BE2C (cell line): ENCODE measurements around the gene DDX10.

ENCODE experiments used
- DNase-seq: peaks from one replicate; pipeline ENCODE4 v3.0.0-alpha.2; 2020
- H3K27me3 ChIP-seq: fragments of 250-450 bp; sonication (Bioruptor Pico); 2 replicates; pipeline ENCODE4 v1.5.1; 2020; ENCODE audit warnings: mild to moderate bottlenecking
- H3K36me3 ChIP-seq: fragments of 250-450 bp; sonication (Bioruptor Pico); 2 replicates; pipeline ENCODE4 v1.5.1; 2020; ENCODE audit warnings: mild to moderate bottlenecking
- H3K4me1 ChIP-seq: fragments of 250-450 bp; sonication (Bioruptor Pico); 2 replicates; pipeline ENCODE4 v1.5.1; 2020
- H3K4me3 ChIP-seq: 2 replicates; pipeline ENCODE4 v1.5.1; 2011; ENCODE audit warnings: low read depth, low read length
- H3K9me3 ChIP-seq: fragments of 250-450 bp; sonication (Bioruptor Pico); 2 replicates; pipeline ENCODE4 v1.5.1; 2020
- CTCF ChIP-seq: IDR thresholded peaks from 2 replicates; pipeline ENCODE4 v1.5.1; 2012; ENCODE audit warnings: mild to moderate bottlenecking, low read depth, low read length

Gene DDX10

GRCh38 chr11:108923413-108923812 is 258.5 kb downstream of the DDX10 start:
- no peak for TF ChIP-seq CTCF
- no peaks in the 10 kb centered on the region for H3K9me3 ChIP-seq
- no peak overlapping the region for H3K4me3 ChIP-seq
- no peak for DNase-seq
- H3K36me3 ChIP-seq: no peaks in the 10 kb centered on the region
- H3K4me1 ChIP-seq: peaks cover 9% of the 10 kb centered on the region
- H3K27me3 ChIP-seq: no peaks in the 10 kb centered on the region

GRCh38 chr11:108926171-108926840 is 261.4 kb downstream of the DDX10 start:
- H3K36me3 ChIP-seq: no peaks in the 10 kb centered on the region
- no peak for DNase-seq
- TF ChIP-seq CTCF: no peak
- no peaks in the 10 kb centered on the region for H3K9me3 ChIP-seq
- no peaks in the 10 kb centered on the region for H3K27me3 ChIP-seq
- no peak overlapping the region for H3K4me3 ChIP-seq
- peaks cover 9% of the 10 kb centered on the region for H3K4me1 ChIP-seq

- Histone ChIP-seq H3K4me1 (peaks cover 9% of the 10 kb centered on the region), H3K9me3 (no peaks in the 10 kb centered on the region), H3K27me3 (no peaks in the 10 kb centered on the region), H3K4me3 (no peak overlapping the region), H3K36me3 (no peaks in the 10 kb centered on the region)
- DNase-seq: no peak
- TF ChIP-seq CTCF: no peak
Measured at GRCh38 chr11:108926841-108927577, 262.1 kb downstream of the DDX10 start.

- Histone ChIP-seq H3K36me3 (no peaks in the 10 kb centered on the region), H3K27me3 (no peaks in the 10 kb centered on the region), H3K9me3 (no peaks in the 10 kb centered on the region), H3K4me3 (no peak overlapping the region), H3K4me1 (peaks cover 9% of the 10 kb centered on the region)
- TF ChIP-seq CTCF: no peak
- no peak for DNase-seq
Measured at GRCh38 chr11:108927791-108928545, 263.1 kb downstream of the DDX10 start.

- H3K9me3 ChIP-seq: no peaks in the 10 kb centered on the region
- H3K4me3 ChIP-seq: no peak overlapping the region
- DNase-seq: no peak
- no peaks in the 10 kb centered on the region for H3K27me3 ChIP-seq
- H3K4me1 ChIP-seq: peaks cover 9% of the 10 kb centered on the region
- H3K36me3 ChIP-seq: no peaks in the 10 kb centered on the region
- TF ChIP-seq CTCF: no peak
Measured at GRCh38 chr11:108929241-108929640, 264.4 kb downstream of the DDX10 start.
